OCI-LY3 (cell line): ENCODE measurements around the gene SEMA5A.

Experiments
- H2AFZ ChIP-seq: fragments of 200-600, 300-600 bp; shearing (Covaris generic); 2 replicates; pipeline ENCODE4 v1.6.0; 2014; ENCODE audit warnings: antibody characterized with exemption, low read depth, low read length
- H3K27ac ChIP-seq: fragments of 200-600, 300-600 bp; sonication (generic); 2 replicates; pipeline ENCODE4 v1.5.1; 2014; ENCODE audit warnings: mild to moderate bottlenecking, low read length, moderate library complexity, mixed read lengths
- H3K27me3 ChIP-seq: fragments of 200-600, 300-600 bp; sonication (generic); 2 replicates; pipeline ENCODE4 v1.6.1; 2014; ENCODE audit warnings: low read depth, low read length, mixed read lengths
- H3K36me3 ChIP-seq: fragments of 200-600, 300-600 bp; sonication (generic); replicated peaks from 2 replicates; pipeline ENCODE3; 2014; ENCODE audit warnings: low read depth, low read length, mixed read lengths
- H3K4me1 ChIP-seq: fragments of 300-600, 200-600 bp; sonication (generic); 2 replicates; pipeline ENCODE4 v1.6.1; 2014; ENCODE audit warnings: low read length, mixed read lengths
- H3K4me2 ChIP-seq: fragments of 200-600, 300-600 bp; sonication (generic); 2 replicates; pipeline ENCODE4 v1.6.1; 2014; ENCODE audit warnings: low read length, mixed read lengths
- H3K4me3 ChIP-seq: fragments of 300-600, 200-600 bp; sonication (generic); 2 replicates; pipeline ENCODE4 v1.5.1; 2014; ENCODE audit warnings: antibody characterized with exemption, mild to moderate bottlenecking, low read length, moderate library complexity
- H3K79me2 ChIP-seq: fragments of 300-600, 200-600 bp; shearing (Covaris generic); 2 replicates; pipeline ENCODE4 v1.6.1; 2014; ENCODE audit warnings: mild to moderate bottlenecking, low read length, mixed read lengths
- H3K9ac ChIP-seq: fragments of 300-600, 200-600 bp; shearing (Covaris generic); 2 replicates; pipeline ENCODE4 v1.6.0; 2014; ENCODE audit warnings: mild to moderate bottlenecking, low read length, moderate library complexity
- H3K9me3 ChIP-seq: fragments of 200-600, 300-600 bp; shearing (Covaris generic); 2 replicates; pipeline ENCODE4 v1.6.1; 2014; ENCODE audit warnings: low read length, mixed read lengths; ENCODE audit not compliant: insufficient read depth
- H4K20me1 ChIP-seq: fragments of 200-600, 300-600 bp; sonication (generic); 2 replicates; pipeline ENCODE4 v1.6.1; 2016; ENCODE audit warnings: low read length, mixed read lengths; ENCODE audit not compliant: insufficient read depth
- CTCF ChIP-seq: fragments of 200-600, 300-600 bp; sonication (generic); IDR thresholded peaks from 2 replicates; pipeline ENCODE4 v1.5.1; 2014; ENCODE audit warnings: antibody characterized with exemption, low read length, low read depth
- EZH2phosphoT487 ChIP-seq: fragments of 200-600 bp; shearing (Covaris generic); IDR thresholded peaks from 2 replicates; pipeline ENCODE4 v1.6.1; 2018; ENCODE audit warnings: antibody characterized with exemption, mixed run types, low read depth

SEMA5A gene

GRCh38 chr5:9284781-9285307 is 261.0 kb downstream of the SEMA5A start:
- Histone ChIP-seq H3K9ac (no peak overlapping the region), H3K36me3 (no peaks in the 10 kb centered on the region), H3K27me3 (no peaks in the 10 kb centered on the region), H3K4me3 (no peak overlapping the region), H3K4me2 (no peak overlapping the region), H3K79me2 (no peaks in the 10 kb centered on the region), H3K27ac (no peak overlapping the region), H4K20me1 (no peaks in the 10 kb centered on the region), H2AFZ (no peak overlapping the region), H3K9me3 (no peaks in the 10 kb centered on the region), H3K4me1 (no peaks in the 10 kb centered on the region)
- TF ChIP-seq CTCF: no peak
- no peak for TF ChIP-seq EZH2phosphoT487

GRCh38 chr5:9284272-9284671 is 261.6 kb downstream of the SEMA5A start:
- Histone ChIP-seq H3K9ac (no peak overlapping the region), H3K27ac (no peak overlapping the region), H3K9me3 (no peaks in the 10 kb centered on the region), H4K20me1 (no peaks in the 10 kb centered on the region), H2AFZ (no peak overlapping the region), H3K4me2 (no peak overlapping the region), H3K27me3 (no peaks in the 10 kb centered on the region), H3K4me1 (no peaks in the 10 kb centered on the region), H3K36me3 (no peaks in the 10 kb centered on the region), H3K4me3 (no peak overlapping the region), H3K79me2 (no peaks in the 10 kb centered on the region)
- TF ChIP-seq EZH2phosphoT487 (no peak), CTCF (no peak)

- H4K20me1 ChIP-seq: no peaks in the 10 kb centered on the region
- TF ChIP-seq CTCF (no peak), EZH2phosphoT487 (no peak)
- H3K79me2 ChIP-seq: no peaks in the 10 kb centered on the region
- no peak overlapping the region for H3K4me3 ChIP-seq
- no peak overlapping the region for H2AFZ ChIP-seq
- H3K4me2 ChIP-seq: no peak overlapping the region
- no peaks in the 10 kb centered on the region for H3K4me1 ChIP-seq
- no peak overlapping the region for H3K9ac ChIP-seq
- no peaks in the 10 kb centered on the region for H3K36me3 ChIP-seq
- no peak overlapping the region for H3K27ac ChIP-seq
- H3K9me3 ChIP-seq: no peaks in the 10 kb centered on the region
- H3K27me3 ChIP-seq: no peaks in the 10 kb centered on the region
Measured at GRCh38 chr5:9283473-9283872, 262.4 kb downstream of the SEMA5A start.

GRCh38 chr5:9283021-9283420 is 262.9 kb downstream of the SEMA5A start:
- H3K79me2 ChIP-seq: no peaks in the 10 kb centered on the region

More at GRCh38 chr5:9283021-9283420, 262.9 kb downstream of the SEMA5A start:
- no peaks in the 10 kb centered on the region for H3K9me3 ChIP-seq
- no peaks in the 10 kb centered on the region for H4K20me1 ChIP-seq
- H3K4me3 ChIP-seq: no peak overlapping the region
- H3K27me3 ChIP-seq: no peaks in the 10 kb centered on the region
- TF ChIP-seq CTCF (no peak), EZH2phosphoT487 (no peak)
- H3K4me1 ChIP-seq: no peaks in the 10 kb centered on the region
- no peak overlapping the region for H2AFZ ChIP-seq
- H3K27ac ChIP-seq: no peak overlapping the region
- no peaks in the 10 kb centered on the region for H3K36me3 ChIP-seq
- H3K9ac ChIP-seq: no peak overlapping the region
- H3K4me2 ChIP-seq: no peak overlapping the region
